Sigmoid colon (tissue), 7 donors: ENCODE results near the gene GNG2. TPM values are rescaled to one million over a fixed set of nuclear protein-coding genes. Genes with fewer than 3 reads are reported as not detected.

Source experiments
- DNase-seq: peaks from one replicate; pipeline ENCODE4 v3.0.0-alpha.2; 2019
- H3K27ac ChIP-seq, 4 donors: fragments of 200-600 bp; sonication (generic); one replicate each; pipeline ENCODE4 v1.5.1; 2016 to 2019; ENCODE audit warnings: mild to moderate bottlenecking in 1 of 4
- H3K27me3 ChIP-seq, 3 donors: fragments of 200-600 bp; sonication (generic); one replicate each; pipeline ENCODE4 v1.5.1; 2019; ENCODE audit warnings: mild to moderate bottlenecking in 1 of 3
- H3K36me3 ChIP-seq, 4 donors: fragments of 200-600 bp; sonication (generic); one replicate each; pipeline ENCODE4 v1.5.1; 2016 to 2019
- H3K4me1 ChIP-seq, 4 donors: fragments of 200-600 bp; sonication (generic); one replicate each; pipeline ENCODE4 v1.5.1; 2017 to 2019
- H3K4me3 ChIP-seq, 4 donors: fragments of 200-600 bp; sonication (generic); one replicate each; pipeline ENCODE4 v1.5.1; 2017 to 2019; ENCODE audit warnings: mild to moderate bottlenecking in 2 of 4, moderate library complexity in 1 of 4
- H3K9me3 ChIP-seq, 4 donors: fragments of 200-600 bp in 3 of 4; sonication (generic) in 3 of 4; one replicate each; pipeline versions ENCODE4 v1.5.1 to v1.6.1; 2013 to 2019
- EP300 ChIP-seq, 4 donors: sonication (generic); formaldehyde crosslinking; IDR thresholded peaks; one replicate each; pipeline ENCODE4 v1.6.1; 2017; ENCODE audit warnings: antibody characterized with exemption in 4 of 4
- POLR2A ChIP-seq, 2 donors: fragments of 450-650 bp; IDR thresholded peaks; one replicate each; pipeline ENCODE4 v1.6.1; 2016; ENCODE audit warnings: antibody characterized with exemption in 2 of 2, mild to moderate bottlenecking in 2 of 2, moderate library complexity in 2 of 2
- POLR2AphosphoS5 ChIP-seq, 4 donors: sonication (generic); formaldehyde crosslinking; IDR thresholded peaks; one replicate each; pipeline ENCODE4 v1.6.1; 2017; ENCODE audit warnings: antibody characterized with exemption in 4 of 4
- WGBS, 2 donors: extraction: QIAGEN DNeasy Blood & Tissue Kit; methylation state at CpG; one replicate each; pipeline ENCODE4 v1.1.7; 2013; 5-methylcytosine and 5-hydroxymethylcytosine counted together
- intact Hi-C: fragments of 100-400 bp; cut with DNase I; formaldehyde crosslinking; loops from one replicate; pipeline ENCODE4 v1.15.1; 2023
- polyA plus RNA-seq, 3 donors: library from polyadenylated mRNA; stranded (reverse); fragments of 200-250 nt; gene quantifications; one replicate each; pipeline ENCODE4 v1.2.3, GENCODE V29; 2013
- total RNA-seq, 4 donors: library from RNA; depleted of rRNA; stranded (reverse); fragments of >200 nt; gene quantifications; one replicate each; pipeline ENCODE4 v1.1.0, GENCODE V29; 2016
- TF ChIP-seq, protein P1 (sequence below), 4 experiments: fragments of 450-650 bp in 3 of 4; fragments of 200-600 bp in 1 of 4; IDR thresholded peaks; one replicate each; pipeline ENCODE4 v1.5.1; 2016 to 2019; ENCODE audit warnings: antibody characterized with exemption in 4 of 4, mild to moderate bottlenecking in 3 of 4, moderate library complexity in 2 of 4
- donor health status: healthy with polysubstance abuse.
- donor health status: Bipolar disorder and iron deficiency.
- donor health status: healthy.

Gene GNG2
- total and polyA plus RNA-seq, 7 donors, result 9.5 to 44.2 (median 27.3) TPM

DNA sequence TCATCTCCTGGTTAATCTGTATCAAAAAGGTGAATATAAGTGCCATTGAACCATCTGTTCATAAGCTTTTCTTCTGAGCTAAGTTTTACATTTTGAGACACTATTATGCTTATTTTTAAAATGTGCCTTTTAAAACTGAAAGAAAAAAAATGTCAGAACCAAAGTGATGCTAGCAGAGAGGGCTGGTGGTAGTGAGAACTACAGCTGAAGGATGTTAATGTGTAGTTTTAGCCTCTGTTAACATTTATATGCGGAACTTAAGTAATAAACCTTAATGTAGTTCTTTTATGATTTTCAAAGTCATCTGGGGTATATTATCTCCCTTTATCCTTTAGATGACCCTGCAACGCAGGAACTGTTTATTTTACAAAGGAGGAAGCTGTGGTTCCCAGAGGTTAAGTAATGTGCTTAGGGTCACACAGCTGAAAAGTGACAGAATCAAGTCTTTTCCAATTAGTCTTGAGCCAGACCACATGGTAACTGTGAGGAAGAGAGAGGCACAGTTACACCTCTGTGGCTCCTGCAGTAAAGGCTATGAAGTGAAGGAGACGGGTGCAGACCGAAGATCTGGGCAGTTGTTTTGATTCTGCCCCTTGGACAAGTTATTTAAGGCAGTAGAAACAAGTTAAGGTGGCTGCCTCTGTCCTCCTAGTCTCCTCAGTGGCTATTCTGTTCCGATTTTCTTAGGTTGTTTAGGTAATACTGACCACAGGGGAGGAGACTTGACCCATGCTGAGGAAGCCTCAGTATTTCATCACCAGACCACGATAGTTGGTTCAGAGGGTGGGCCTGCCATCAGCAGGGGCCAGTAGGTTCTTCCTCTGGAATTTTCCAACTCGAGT, 23.9 kb downstream of the GNG2 start:
- no peak for DNase-seq
- H3K4me3 ChIP-seq, result no peak overlapping the region
- 38 to 39% methylated on average over 7 of the region's 7 CpGs for WGBS, 2 donors
- intact Hi-C loops, result no loop called here
- no peaks in the 10 kb centered on the region for H3K9me3 ChIP-seq
- H3K27me3 ChIP-seq, result no peaks in the 10 kb centered on the region
- peak; percentile 21 to 65 (median 43) for TF ChIP-seq POLR2AphosphoS5 (IDR thresholded peaks at IDR 0.05)
- TF ChIP-seq POLR2A (IDR thresholded peaks at IDR 0.05), result no peak
- no peaks in the 10 kb centered on the region for H3K36me3 ChIP-seq
- peaks cover 0 to 14% (median 5%) of the 10 kb centered on the region in 4 donors for H3K4me1 ChIP-seq
- peak overlapping the region in 3 of 4 donors; percentile 21 to 51 (median 33) for H3K27ac ChIP-seq

DNA sequence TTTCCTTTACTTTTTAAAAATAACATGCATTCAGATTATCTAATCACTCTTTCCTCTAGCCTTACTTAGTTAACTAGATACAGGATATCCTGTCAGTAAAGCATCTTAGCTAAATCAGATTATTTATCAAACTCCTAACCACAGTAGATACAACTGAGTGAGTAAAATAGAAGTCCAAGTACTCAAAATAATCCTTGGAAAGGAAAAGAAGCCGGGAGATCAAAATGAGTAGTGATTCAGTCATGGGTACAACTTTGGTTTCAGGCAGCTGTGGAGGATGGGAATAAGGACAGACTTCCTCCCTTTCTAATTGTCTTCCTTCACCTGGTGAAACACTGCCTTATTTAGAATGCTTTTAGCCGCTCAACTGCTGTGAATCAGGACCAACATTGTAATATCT, 29.4 kb downstream of the GNG2 start:
- no peaks in the 10 kb centered on the region for H3K27me3 ChIP-seq
- H3K27ac ChIP-seq, result no peak overlapping the region
- intact Hi-C loops, result no loop called here
- WGBS, 2 donors, result 62 to 86% methylated on average over 2 of the region's 2 CpGs
- H3K36me3 ChIP-seq, result no peaks in the 10 kb centered on the region
- H3K4me3 ChIP-seq, result no peak overlapping the region
- TF ChIP-seq EP300 (IDR thresholded peaks at IDR 0.05), result no peak
- TF ChIP-seq, protein P1, sequence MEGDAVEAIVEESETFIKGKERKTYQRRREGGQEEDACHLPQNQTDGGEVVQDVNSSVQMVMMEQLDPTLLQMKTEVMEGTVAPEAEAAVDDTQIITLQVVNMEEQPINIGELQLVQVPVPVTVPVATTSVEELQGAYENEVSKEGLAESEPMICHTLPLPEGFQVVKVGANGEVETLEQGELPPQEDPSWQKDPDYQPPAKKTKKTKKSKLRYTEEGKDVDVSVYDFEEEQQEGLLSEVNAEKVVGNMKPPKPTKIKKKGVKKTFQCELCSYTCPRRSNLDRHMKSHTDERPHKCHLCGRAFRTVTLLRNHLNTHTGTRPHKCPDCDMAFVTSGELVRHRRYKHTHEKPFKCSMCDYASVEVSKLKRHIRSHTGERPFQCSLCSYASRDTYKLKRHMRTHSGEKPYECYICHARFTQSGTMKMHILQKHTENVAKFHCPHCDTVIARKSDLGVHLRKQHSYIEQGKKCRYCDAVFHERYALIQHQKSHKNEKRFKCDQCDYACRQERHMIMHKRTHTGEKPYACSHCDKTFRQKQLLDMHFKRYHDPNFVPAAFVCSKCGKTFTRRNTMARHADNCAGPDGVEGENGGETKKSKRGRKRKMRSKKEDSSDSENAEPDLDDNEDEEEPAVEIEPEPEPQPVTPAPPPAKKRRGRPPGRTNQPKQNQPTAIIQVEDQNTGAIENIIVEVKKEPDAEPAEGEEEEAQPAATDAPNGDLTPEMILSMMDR (IDR thresholded peaks at IDR 0.05), result no peak
- no peak for TF ChIP-seq POLR2AphosphoS5 (IDR thresholded peaks at IDR 0.05)
- TF ChIP-seq POLR2A (IDR thresholded peaks at IDR 0.05), result no peak
- no peak for DNase-seq
- H3K9me3 ChIP-seq, result no peaks in the 10 kb centered on the region
- H3K4me1 ChIP-seq, result no peaks in the 10 kb centered on the region

DNA sequence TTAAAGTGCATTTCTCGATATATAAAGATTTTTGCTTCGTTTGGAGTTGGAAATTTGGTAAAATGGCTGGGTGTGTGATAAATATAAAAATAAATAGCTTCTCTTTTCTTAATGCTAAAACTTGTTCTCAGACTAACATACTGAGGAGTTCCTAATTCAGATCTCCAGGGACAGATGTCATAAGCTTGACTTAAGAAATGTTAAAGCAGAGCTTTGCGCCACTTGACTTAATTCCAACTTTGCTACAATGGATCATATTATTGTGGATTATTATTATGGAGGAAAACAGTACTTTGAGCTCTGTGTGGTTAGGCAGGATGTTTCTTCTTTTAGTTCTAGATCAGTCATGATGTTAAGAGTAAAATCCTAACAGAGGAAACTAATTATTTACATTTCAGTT, 33.8 kb downstream of the GNG2 start:
- Histone ChIP-seq H3K27ac (no peak overlapping the region), H3K36me3 (no peaks in the 10 kb centered on the region), H3K4me3 (no peak overlapping the region), H3K4me1 (no peaks in the 10 kb centered on the region), H3K9me3 (no peaks in the 10 kb centered on the region), H3K27me3 (no peaks in the 10 kb centered on the region)
- WGBS, 2 donors, result 95 to 96% methylated on average over 3 of the region's 3 CpGs
- intact Hi-C loops, result no loop called here
- no peak for DNase-seq
- TF ChIP-seq, protein P1 (IDR thresholded peaks at IDR 0.05), result no peak
- TF ChIP-seq EP300 (IDR thresholded peaks at IDR 0.05) (no peak), POLR2A (IDR thresholded peaks at IDR 0.05) (no peak), POLR2AphosphoS5 (IDR thresholded peaks at IDR 0.05) (no peak)

DNA sequence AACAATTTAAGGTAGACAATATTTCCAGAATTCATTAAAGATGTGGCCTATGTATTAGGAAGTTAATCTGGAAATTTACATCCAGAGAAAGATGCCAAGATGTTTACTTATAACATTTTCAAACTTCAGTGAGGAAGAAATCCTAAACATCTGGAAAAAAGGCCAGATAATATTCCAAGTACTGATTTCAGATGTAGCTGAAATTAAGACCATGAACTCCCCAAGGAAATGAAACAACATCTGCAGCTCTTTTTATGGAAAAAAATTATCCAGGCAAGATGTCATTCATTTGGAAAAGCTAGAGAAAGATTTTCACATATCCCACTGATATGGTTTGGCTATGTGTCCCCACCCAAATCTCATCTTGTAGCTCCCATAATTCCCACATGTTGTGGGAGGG, 35.0 kb downstream of the GNG2 start:
- no peak overlapping the region for H3K4me3 ChIP-seq
- H3K27ac ChIP-seq, result no peak overlapping the region
- TF ChIP-seq EP300 (IDR thresholded peaks at IDR 0.05), result no peak
- TF ChIP-seq POLR2A (IDR thresholded peaks at IDR 0.05), result no peak
- TF ChIP-seq POLR2AphosphoS5 (IDR thresholded peaks at IDR 0.05), result no peak
- TF ChIP-seq, protein P1 (IDR thresholded peaks at IDR 0.05), result no peak
- no peaks in the 10 kb centered on the region for H3K27me3 ChIP-seq
- intact Hi-C loops, result no loop called here
- H3K9me3 ChIP-seq, result no peaks in the 10 kb centered on the region
- no peaks in the 10 kb centered on the region for H3K36me3 ChIP-seq
- H3K4me1 ChIP-seq, result no peaks in the 10 kb centered on the region
- no peak for DNase-seq

- TF ChIP-seq, protein P1 (IDR thresholded peaks at IDR 0.05), result no peak
- TF ChIP-seq EP300 (IDR thresholded peaks at IDR 0.05), result no peak
- Histone ChIP-seq H3K36me3 (no peaks in the 10 kb centered on the region), H3K9me3 (no peaks in the 10 kb centered on the region), H3K4me1 (no peaks in the 10 kb centered on the region), H3K27ac (no peak overlapping the region), H3K27me3 (no peaks in the 10 kb centered on the region), H3K4me3 (no peak overlapping the region)
- WGBS, 2 donors, result 91 to 95% methylated on average over 1 of the region's 1 CpG
- DNase-seq, result no peak
- intact Hi-C loops, result no loop called here
Observed at GRCh38 chr14:51897791-51898355, 37.5 kb downstream of the GNG2 start.
